ENCODE measurements around the gene ZMYND15.

DNA sequence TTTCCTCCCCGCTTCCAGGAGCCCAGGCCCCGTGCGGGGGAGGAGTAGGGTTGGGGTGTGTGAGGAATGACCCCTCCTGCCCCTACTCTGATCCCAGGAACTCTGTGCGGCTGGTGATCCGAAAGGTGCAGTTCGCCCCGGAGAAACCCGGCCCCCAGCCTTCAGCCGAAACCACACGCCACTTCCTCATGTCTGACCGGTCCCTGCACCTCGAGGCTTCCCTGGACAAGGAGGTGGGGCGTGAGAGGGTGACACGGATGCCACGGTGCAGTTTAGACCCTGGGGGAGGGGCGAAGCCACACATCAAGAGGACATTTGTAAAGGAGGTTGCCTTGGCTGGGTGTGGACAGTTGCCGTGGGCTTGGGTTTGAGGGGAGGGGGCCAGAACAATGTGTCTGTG, 21.8 kb upstream of the ZMYND15 start:
- TF ChIP-seq EZH2 (IDR thresholded peaks at IDR 0.05) (no peak), POLR2A (IDR thresholded peaks at IDR 0.05; ENCODE audit: borderline replicate concordance, extremely low read depth, insufficient read depth, insufficient read length) (no peak), TCF7L2 (IDR thresholded peaks at IDR 0.05; ENCODE audit: borderline replicate concordance, extremely low read depth, insufficient read depth, insufficient read length) (no peak), YY1 (IDR thresholded peaks at IDR 0.05; ENCODE audit: extremely low read depth, insufficient replicate concordance, low read depth, low read length) (no peak), SP1 (IDR thresholded peaks at IDR 0.05; ENCODE audit: low read depth) (no peak), EGR1 (IDR thresholded peaks at IDR 0.05; ENCODE audit: low read depth) (no peak)
- TF ChIP-seq, protein P1, sequence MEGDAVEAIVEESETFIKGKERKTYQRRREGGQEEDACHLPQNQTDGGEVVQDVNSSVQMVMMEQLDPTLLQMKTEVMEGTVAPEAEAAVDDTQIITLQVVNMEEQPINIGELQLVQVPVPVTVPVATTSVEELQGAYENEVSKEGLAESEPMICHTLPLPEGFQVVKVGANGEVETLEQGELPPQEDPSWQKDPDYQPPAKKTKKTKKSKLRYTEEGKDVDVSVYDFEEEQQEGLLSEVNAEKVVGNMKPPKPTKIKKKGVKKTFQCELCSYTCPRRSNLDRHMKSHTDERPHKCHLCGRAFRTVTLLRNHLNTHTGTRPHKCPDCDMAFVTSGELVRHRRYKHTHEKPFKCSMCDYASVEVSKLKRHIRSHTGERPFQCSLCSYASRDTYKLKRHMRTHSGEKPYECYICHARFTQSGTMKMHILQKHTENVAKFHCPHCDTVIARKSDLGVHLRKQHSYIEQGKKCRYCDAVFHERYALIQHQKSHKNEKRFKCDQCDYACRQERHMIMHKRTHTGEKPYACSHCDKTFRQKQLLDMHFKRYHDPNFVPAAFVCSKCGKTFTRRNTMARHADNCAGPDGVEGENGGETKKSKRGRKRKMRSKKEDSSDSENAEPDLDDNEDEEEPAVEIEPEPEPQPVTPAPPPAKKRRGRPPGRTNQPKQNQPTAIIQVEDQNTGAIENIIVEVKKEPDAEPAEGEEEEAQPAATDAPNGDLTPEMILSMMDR (IDR thresholded peaks at IDR 0.05 in 2 of 3, conservative IDR thresholded peaks at IDR 0.05 in 1 of 3; ENCODE audit: borderline replicate concordance in 1 of 3, insufficient read depth in 1 of 3, low read depth in 2 of 3, low read length in 2 of 3), result no peak
